HG03196 (cell line): ENCODE results near the gene WNT5B.
"Not testable (repeated sequence)": the region's sequence is repeated elsewhere in the genome, so short reads cannot be mapped to it uniquely, and the experiment has no call there.

Source experiments
- ATAC-seq: cut with Tn5 transposase; IDR thresholded peaks from one replicate; pipeline ENCODE4 v1.9.1; 2021; ENCODE audit not compliant: unreplicated experiment

Gene WNT5B

DNA sequence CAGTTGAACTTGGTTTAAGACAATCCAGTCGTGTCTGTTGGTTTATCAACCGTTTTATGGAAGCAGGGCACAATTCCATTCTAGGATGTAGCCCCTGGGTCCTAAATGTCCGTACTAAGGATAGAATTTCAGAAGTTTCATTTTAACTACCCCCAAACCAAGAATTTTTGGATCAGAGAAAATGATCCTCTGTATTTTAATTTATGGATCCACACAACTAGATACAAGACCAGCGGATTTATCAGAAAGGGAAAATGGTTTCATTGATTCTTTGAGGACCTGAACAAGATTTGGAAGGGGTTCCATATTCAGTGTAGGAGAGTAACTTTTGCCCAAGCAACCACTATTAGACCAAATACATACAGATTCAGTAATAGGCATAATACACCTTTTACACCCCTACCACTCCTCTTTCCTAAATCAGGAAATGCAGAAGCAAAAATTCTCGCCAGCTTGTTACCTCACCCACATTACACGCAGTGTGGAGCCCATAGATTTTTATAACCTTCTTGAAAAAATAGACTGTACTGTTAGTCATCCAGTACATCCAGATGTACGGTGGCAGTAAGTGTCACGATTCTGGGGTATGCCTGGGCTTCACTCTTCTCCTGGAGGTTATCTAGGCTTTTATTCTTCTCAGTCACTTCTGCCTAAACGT is 33.2 kb upstream of the WNT5B start:
- ATAC-seq, result no peak

DNA sequence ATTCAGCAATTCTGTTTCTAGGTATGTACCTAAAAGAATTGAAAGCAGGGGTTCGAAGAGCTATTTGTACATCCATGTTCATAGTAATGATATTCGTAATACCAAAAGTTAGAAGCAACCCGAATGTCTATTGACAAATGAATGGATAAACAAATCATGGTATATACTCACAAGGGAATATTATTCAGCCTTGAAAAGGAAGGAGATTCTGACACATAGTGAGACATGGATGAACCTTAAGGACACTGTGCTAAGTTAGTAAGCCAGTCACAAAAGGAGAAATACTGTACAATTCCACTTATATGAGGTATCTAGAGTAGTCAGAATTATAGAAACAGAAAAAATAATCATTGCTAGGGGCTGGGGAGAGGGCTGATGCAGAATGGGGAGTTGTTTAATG is 30.3 kb upstream of the WNT5B start:
- ATAC-seq, result no peak

DNA sequence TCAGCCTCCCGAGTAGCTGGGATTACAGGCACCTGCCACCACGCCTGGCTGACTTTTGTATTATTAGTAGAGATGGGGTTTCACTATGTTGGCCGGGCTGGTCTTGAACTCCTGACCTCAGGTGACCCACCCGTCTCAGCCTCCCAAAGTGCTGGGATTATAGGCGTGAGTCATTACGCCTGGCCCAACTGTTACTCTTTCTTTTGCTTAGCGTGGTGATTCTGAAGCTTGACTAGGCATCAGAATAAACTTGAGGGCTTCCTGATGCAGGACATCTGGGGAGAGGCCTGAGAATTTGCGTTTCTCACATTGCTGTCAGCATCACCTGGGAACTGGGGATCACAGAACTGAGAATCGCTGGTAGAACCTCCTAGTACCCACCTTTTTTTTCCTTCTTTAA is 26.3 kb upstream of the WNT5B start:
- ATAC-seq, result not testable (repeated sequence)

DNA sequence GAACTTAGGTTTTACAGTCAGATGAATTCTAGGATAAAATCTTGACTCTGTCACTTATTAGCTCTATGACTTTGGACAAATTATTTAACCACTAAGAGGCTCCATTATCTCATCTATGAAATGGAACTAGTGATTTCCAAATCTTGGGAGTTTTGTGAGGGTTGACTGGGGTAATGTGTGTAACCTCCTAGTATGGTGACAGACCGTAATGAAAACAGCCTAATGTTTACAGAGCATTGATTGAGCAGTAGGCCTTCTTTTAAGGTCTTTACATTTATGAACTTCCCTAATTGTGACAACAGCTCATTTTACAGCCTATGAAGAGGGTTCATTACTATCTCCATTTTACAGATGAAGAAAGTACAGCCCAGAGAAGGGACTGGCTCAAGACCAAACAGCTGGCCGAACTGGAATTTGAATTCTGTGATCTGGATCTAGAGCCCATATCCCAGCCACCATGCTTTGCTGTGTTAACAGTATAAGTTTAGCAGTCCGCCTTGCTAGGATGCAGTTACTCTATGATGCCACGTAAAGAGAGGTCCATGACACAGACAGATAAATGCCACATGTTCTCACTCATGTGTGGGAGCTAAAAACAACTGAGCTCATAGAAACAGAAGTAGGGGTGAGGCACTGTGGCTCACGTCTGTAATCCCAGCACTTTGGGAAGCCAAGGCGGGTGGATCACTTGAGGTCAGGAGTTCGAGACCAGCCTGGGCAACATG is 25.6 kb upstream of the WNT5B start:
- ATAC-seq, result no peak

DNA sequence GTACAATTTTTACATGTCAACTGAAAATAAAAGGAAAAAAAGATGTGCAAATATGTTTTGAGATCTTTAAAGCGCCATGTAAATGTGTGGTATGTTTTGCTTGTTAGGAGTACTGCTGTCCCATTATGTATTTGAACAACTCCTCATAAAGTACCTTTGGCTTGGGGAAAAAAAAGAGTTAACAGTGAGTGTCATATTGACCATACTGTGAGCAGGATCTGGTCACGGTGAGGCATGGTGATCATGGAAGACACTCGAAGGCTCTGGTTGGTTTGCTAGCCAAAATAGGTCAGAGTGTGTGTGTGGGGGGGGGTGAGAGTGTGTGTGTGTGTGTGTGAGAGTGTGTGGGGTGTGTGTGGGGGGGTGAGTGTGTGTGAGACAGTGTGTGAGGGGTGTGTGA is 24.6 kb upstream of the WNT5B start:
- ATAC-seq, result no peak

DNA sequence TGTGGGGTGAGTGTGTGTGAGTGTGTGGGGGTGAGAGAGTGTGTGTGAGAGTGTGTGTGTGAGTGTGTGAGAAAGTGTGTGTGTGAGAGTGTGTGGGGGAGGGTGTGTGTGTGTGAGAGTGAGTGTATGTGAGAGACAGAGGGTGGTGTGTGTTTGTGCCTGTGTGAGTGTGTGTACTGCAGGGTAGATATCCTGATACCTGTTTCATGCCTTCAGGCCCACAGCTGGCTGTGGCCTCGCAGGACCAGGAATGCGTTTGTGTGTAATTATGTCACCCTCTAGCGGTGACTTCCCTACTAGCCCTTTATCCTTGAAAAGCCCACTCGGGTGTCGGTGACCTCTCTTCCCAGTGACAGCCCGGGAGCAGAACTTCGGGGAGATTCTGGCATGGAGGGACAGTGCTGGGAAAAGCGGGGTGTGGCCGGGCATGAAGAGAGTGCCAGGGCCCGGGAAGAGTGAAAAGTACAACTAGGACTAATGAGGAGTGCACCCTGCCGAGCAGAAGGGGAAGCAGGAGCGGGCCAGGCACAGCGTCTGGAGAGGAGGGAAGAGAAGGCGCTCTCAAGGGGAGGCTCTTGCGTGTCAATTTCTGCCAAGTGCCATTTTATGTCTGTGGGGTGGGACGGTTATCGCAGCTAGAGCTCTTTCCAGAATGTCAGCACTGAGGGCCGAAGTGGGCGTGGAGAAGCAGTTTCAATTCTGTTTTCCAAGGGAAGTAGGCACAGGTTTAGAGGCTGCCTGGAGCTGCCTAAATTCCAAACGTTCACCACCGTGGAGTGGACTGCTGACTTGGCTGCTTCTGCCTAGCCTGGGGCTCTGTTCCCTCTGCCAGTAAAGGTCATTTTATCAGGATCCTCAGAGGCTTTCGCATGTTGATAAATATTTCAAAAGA is 23.7 kb upstream of the WNT5B start:
- no peak for ATAC-seq

DNA sequence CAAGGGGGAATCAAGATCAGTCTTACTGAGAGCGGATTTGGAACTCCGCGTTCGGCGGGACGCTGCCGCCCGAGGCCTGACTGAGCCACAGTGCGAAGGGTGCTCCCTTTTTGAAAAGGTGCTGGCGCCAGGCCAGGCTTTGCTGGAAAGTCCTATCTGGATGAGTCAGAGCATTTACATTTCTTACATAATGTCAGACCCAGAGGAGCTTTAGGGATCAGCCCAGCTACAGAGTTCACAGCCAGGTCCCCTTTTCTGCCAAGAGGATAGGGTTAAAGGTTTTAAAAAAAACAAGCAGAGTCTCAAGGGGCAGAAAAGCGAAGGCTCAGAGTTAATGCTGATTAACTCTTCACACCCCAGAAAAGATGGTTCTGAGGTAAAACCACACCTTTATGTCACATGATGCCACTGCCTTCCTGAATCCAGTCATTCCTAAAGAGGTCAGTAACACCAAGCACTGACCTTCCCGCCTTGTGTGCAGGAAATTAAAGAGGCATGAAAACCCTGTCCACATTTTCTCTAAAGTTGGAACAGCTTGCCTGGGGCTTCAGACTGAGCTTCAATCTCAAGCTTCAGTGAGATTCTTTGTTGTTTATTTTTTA is 22.9 kb upstream of the WNT5B start:
- ATAC-seq, result no peak

DNA sequence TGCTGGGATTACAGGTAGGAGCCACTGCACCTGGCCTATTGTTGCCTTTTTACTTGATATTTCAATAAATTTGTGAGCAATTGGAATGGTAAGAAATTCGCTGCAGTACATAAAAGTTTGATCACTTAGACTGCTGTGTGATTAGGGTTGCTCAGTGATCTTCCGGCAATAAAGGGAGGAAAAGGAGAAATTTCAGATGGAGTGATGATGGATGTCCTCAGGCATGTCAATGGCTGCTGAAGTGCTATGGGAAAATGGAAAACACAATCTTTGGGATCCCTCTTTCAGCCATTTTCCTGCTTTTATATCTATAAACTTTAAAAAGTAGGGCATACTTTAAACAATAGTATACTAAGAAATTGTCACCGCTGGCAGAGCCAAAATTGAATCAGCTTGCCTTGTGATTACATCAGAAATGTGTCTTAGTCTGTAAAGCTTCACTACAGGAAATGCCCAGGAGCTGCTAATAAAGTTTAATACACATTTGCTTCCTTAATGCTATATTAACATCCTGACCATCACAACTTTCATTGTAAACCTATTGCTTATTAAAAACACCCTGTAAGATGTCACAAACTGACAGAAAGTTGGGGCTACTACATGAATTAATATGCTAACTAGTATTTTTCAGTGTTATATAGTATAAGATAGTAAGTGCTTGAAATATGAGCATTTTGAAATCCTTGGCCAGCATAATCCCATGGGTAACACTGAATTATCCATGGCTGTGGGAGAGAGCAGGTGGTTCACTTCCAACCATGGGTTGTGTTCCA is 20.9 kb upstream of the WNT5B start:
- no peak for ATAC-seq

DNA sequence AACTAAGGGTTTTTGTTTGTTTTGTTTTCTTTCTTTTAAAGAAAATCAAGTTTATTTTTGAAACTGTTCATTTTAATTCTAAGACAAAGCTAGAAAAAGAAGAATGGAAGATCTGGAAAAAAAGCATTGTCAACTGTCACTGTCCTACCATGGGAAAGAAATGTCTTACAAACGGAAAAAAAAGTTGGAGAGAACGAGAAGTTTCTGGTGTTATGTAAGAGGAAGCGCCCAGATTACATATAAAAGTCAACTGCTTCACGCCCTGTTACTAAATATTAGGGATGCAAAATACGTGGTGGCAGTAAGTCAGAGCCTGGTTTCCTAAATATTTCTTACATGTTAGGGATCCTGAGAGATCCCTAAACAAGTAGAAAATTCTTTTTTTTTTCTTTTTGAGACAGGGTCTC is 20.3 kb upstream of the WNT5B start:
- no peak for ATAC-seq

DNA sequence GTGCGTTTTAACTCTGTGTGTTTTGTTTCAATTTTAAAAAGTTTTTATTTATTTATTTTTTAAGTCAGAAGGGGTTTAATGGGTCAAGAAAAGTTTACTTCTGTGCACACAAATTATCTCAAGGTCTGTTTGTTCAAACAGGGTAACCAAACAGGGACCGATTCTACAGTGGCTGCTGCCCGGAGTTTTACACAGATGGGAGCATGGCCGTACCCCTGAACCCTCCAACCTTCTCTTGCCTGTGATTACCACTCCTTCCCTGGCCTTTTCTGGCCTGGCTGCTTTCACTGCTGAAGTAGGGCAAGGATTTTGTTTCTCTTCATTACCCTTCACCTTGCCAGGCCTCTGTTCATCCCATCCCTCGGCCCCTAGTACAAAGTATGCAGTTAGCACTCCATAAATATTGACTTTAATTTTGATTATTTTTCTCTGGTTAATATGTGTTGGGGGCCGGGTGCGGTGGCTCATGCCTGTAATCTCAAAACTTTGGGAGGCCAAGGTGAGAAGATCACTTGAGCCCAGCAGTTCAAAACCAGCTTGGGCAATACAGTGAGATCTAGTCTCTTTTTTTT is 18.9 kb upstream of the WNT5B start:
- ATAC-seq, result no peak

DNA sequence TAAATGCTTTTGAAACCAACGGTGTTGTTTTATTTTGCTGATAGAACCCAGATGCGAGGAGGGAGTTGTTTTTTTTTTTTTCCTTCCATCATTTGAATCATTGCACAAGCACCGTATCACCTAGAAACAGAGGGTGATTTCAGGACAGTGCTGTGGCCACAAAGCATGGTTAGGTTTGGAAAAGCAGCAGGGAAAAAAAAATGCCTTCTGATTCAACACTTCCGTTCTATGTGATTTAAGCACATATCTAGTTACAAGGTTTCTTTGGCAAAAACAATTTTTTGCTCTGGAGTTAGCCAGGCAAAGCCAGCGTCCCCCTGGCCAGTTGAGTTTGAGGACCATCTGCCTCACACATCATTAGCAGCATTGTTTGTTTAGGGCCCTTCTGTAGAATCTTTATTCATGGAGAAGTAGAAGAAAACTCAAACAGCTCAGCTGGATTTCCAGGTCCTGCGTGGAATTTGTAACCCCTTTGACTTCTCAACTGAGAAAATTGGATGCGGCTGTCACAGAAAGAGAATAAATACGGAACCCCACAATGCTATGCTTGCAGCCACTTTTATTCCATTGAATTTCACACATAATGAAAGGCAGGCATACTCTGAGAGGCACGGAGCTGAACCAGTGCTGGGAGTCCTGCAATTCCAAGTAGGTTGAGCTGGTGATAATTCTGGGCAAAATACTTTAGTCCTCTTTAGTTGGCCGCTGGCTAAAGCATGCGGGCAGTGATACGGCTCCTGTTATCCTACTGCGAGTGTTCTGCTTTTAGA is 17.0 kb upstream of the WNT5B start:
- ATAC-seq, result no peak

DNA sequence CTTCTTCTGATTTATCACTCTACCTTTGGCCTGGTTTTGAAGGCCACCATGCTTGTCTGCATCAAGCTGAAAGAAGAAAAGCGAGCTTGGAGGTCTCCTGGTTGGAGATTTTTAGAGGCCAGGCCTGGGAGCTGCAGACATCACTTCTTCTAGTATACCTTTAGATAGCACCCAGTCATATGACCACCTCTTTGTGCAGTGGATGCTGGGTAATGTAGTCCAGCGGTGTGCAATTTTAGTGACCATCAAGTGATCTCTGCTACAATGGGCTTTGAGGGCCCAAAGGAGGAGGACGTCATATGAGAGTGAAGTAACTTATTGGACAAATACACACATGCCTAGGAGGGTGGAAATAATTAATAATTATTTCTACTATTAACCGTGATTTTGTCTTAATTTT is 15.2 kb upstream of the WNT5B start:
- ATAC-seq, result no peak

DNA sequence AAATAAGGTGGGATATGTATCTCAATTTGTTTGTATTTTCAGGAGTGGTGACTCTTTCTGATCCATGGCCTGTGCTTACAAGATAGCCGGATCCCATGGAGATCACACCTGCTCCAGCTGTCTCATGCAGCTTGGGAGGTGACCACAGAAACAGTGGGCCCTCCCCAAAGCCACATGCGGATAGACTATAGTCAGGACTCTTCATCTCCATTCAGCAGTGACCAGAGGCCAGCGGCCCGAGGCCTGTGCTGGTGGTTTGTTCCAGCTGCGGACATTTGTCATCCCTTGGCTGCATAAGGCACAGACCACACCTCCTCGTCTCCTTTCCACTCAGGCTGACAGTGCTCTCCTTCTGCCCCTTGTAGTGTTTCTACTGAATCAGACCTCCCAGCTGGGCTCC is 14.7 kb upstream of the WNT5B start:
- ATAC-seq, result no peak

DNA sequence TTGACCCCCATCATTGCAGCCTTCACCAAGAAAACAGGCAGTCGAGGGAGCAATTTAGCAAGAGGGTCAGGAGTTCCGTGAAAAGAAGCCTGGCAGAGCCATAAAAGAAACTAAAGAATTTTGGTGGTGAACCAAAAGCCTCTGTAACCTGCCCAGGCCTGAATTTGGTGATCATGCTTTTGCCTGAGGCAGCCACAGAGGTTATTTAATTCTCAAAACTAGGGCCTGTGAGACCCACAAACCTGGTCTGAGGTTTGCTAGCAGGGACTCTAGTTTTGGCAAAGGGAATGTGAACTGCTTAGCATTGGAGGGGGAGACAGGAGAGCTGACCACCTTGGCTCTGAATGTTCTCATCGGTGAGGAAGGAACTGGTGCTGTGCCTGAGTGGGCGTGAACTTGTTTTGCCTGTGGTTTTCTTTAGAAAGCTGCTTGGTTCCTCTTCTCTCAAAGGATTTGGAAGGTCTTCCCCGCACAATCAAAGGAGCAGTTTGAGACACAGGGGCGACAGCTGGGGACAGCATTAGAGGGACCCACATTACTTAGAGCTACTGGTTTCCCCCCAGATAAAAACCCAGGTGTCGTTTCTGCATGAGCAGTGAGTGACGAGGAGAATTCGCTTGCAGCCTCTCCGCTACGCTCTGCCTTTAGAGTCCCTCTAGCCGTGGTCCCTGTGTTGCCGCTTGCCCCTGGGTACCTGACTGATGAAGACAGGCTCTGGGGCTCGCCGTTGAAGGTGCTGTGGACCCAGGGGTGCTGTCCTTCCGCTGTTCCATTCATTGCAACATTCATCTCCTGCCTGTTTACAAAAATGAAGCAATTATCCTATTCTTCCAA is 12.6 kb upstream of the WNT5B start:
- no peak for ATAC-seq

DNA sequence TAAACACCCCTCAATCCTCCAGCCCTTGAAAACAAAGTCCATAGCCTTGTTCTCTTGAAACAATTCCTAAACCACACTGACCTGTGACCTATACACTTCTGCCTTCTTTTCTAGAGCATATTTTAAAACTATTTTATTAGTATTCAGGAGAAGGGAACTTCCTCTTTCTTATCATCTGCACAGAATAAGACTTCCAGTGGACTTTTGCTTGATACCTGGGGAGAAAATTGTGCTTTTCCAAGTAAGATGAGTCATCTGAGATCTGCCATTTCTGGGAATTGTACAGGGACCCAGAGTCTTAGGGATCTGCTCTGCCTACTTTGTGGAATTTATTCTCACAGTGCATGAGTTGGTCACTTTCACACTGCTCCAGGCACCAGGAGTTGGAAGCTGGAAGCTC is 10.5 kb upstream of the WNT5B start:
- no peak for ATAC-seq

DNA sequence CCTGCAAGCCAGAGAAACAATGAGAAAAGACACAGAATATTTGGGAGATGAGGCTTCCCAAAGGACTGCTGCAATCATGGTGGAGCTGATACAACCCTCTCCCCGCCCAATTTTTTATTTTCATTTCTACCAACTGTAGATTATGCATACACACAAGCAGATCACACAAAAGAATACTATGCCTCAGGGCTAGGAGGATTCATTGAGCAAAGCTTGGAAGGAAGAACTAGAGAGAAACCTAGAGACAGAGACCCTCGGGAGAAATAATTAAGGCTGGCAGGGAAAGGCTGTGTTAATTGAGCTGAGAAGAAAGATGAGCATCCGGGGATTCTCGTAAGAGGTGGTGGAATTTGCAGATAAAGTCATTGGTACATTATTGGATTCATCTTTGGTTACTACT is 9.9 kb upstream of the WNT5B start:
- no peak for ATAC-seq

DNA sequence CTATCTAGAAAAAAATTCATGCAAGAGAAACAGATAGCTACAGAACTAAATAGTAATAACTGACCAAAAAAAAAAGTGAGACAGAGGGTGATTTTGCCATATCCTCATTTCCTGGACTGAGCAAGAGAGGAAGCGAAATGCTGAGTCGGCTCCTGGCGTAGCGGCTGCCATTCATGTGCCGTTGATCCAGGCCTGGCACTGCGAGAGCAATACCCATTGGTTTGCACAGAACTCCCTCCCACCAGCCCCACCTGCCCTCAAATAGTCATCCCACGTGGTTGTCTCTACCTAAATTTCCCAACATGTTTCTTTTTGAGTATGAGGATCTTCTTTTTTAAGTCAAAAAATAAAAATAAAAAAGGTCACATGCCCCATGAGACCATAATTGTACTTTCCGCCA is 9.4 kb upstream of the WNT5B start:
- no peak for ATAC-seq

DNA sequence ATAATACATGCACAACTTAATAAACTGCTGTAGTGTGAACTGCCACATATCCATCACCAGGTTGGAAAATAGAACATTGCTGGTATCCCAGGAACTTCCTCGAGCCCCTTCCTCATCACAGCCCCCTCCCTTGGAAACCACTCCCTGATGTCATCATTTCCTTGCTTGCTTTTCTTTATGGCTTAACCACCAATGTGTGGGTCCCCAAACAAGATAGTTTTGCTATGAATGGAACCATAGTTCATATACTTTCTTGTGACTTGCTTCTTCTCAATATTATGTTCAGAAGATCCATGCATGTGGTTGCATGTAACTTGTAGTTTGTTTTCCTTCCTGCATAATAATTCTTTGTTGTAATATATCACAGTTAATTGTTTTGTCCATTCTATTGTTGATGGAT is 8.9 kb upstream of the WNT5B start:
- ATAC-seq, result no peak

DNA sequence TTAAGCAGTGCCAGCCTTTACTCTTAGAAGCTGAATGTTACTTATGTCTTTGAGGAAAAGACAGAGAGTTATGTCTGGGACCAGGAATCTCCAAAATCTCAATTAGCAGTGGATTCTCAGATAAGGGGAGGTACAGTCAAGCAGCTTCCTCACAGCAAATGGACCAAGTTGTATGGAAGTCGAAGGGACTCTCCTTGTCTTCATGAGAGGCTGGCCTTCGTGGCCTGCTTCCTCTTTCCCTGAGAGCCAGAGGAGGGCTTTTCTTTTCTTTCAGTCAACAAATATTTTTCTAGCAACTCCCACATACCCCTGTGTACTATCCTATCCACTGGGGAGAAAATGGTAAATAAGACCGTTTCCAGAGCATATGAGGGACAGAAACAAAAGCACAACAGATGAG is 6.6 kb upstream of the WNT5B start:
- ATAC-seq, result no peak
